GM23248 (cell line): ENCODE data around the gene JUP. TPM values are rescaled to one million over a fixed set of nuclear protein-coding genes. Genes with fewer than 3 reads are reported as not detected.

Source experiments
- DNase-seq: peaks from one replicate; pipeline ENCODE4 v3.0.0-alpha.2; 2015
- H2AFZ ChIP-seq: fragments of 200-600 bp; sonication (generic); 2 replicates; pipeline ENCODE4 v1.6.1; 2016; ENCODE audit warnings: antibody characterized with exemption
- H3F3A ChIP-seq: fragments of 200-600 bp; sonication (generic); 2 replicates; pipeline ENCODE4 v1.6.1; 2016; ENCODE audit warnings: mild to moderate bottlenecking, antibody characterized with exemption, mixed run types; ENCODE audit not compliant: insufficient read depth
- H3K27ac ChIP-seq: fragments of 200-600 bp; sonication (generic); 2 replicates; pipeline ENCODE4 v1.5.1; 2016; ENCODE audit warnings: mild to moderate bottlenecking
- H3K27me3 ChIP-seq: fragments of 200-600 bp; sonication (generic); replicated peaks from 2 replicates; pipeline ENCODE4 v1.6.1; 2016; ENCODE audit warnings: mild to moderate bottlenecking; ENCODE audit not compliant: insufficient read depth
- H3K36me3 ChIP-seq: fragments of 200-600 bp; sonication (generic); 2 replicates; pipeline ENCODE4 v1.6.1; 2016; ENCODE audit warnings: low read depth, mild to moderate bottlenecking
- H3K4me1 ChIP-seq: fragments of 200-600 bp; sonication (generic); 2 replicates; pipeline ENCODE4 v1.6.1; 2016; ENCODE audit warnings: mild to moderate bottlenecking; ENCODE audit not compliant: insufficient read depth
- H3K4me2 ChIP-seq: fragments of 200-600 bp; sonication (generic); one replicate; pipeline ENCODE4 v1.6.1; 2016; ENCODE audit warnings: mild to moderate bottlenecking; ENCODE audit not compliant: unreplicated experiment
- H3K4me3 ChIP-seq: fragments of 200-600 bp; sonication (generic); 2 replicates; pipeline ENCODE4 v1.5.1; 2016; ENCODE audit warnings: mild to moderate bottlenecking
- H3K79me2 ChIP-seq: fragments of 200-600 bp; sonication (generic); 2 replicates; pipeline ENCODE4 v1.6.1; 2016; ENCODE audit warnings: mild to moderate bottlenecking; ENCODE audit not compliant: insufficient read depth
- H3K9ac ChIP-seq: fragments of 200-600 bp; sonication (generic); 2 replicates; pipeline ENCODE4 v1.6.1; 2016; ENCODE audit warnings: mild to moderate bottlenecking
- H3K9me2 ChIP-seq: fragments of 200-600 bp; sonication (generic); 2 replicates; pipeline ENCODE4 v1.6.1; 2016; ENCODE audit warnings: mixed run types, mild to moderate bottlenecking, moderate library complexity; ENCODE audit not compliant: insufficient read depth
- H3K9me3 ChIP-seq: fragments of 200-600 bp; sonication (generic); one replicate; pipeline ENCODE4 v1.6.1; 2017; ENCODE audit warnings: low read depth
- H4K20me1 ChIP-seq: fragments of 200-600 bp; sonication (generic); 2 replicates; pipeline ENCODE4 v1.6.0; 2016; ENCODE audit not compliant: insufficient read depth
- EZH2 ChIP-seq: fragments of 200-600 bp; sonication (generic); IDR thresholded peaks from 2 replicates; pipeline ENCODE4 v1.6.1; 2018; ENCODE audit warnings: antibody characterized with exemption, mild to moderate bottlenecking; ENCODE audit not compliant: insufficient read depth, poor library complexity, severe bottlenecking
- EZH2phosphoT487 ChIP-seq: fragments of 200-600 bp; sonication (generic); IDR thresholded peaks from 2 replicates; pipeline ENCODE4 v1.6.1; 2018; ENCODE audit warnings: antibody characterized with exemption, moderate library complexity, mild to moderate bottlenecking, low read depth; ENCODE audit not compliant: insufficient read depth
- WGBS, 2 experiments: methylation state at CpG; one replicate each; pipeline ENCODE4 v1.1.6; 2015 to 2017; ENCODE audit warnings: low lambda C conversion rate in 2 of 2, low coverage in 1 of 2; ENCODE audit errors: missing lambda C conversion rate in 2 of 2; 5-methylcytosine and 5-hydroxymethylcytosine counted together
- in situ Hi-C: fragments of 300-500 bp; cut with MboI; formaldehyde crosslinking; loops from 2 replicates; pipeline ENCODE4 v1.15.0; 2020
- polyA plus RNA-seq: library from polyadenylated mRNA; unstranded; fragments of >200 nt; fragmentation: Nextera tagmentation; extraction: Ambion mirVana; gene quantifications from 2 replicates; pipeline ENCODE4 v1.2.1, GENCODE V29; 2016
- total RNA-seq: library from RNA; depleted of rRNA; stranded (reverse); fragments of >200 nt; shearing (Covaris generic); gene quantifications from 2 replicates; pipeline ENCODE4 v1.2.3, GENCODE V29; 2014

JUP gene
- total and polyA plus RNA-seq, 2 experiments from 2014 or later = 2.3 to 3.6 TPM

DNA sequence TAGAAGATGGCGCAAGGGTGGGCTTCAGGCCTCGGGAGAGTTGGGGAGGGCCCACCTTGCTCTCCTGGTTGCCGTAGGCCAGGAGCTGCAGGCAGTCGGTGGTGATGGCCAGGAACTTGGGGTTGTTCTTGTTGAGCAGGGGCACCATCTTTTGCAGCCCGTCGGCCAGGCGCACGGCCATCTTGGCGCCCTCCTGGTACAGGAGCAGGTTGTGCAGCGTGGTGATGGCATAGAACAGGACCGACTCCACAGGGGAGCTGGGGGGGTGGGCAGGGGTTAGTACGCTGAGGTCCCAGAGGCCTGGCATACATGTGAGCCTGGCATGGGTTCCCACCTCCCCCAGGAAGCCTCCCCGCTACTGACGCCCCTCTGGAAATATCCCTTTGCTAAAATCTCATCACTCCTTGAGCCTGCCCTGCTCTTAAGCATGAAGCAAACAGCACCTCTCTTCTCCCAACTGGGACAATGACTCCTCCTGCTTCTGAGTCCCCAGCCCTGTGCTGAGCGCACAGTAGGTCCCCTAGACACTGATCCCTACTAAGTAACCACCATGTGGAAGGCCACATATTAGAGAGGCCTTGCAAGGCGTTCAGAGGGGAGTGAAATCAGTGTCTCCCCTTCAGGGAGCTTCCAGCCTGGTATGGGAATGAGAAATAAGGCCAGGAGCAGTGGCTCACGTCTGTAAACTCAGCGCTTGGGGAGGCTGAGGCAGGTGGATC, 19.0 kb downstream of the JUP start:
- H3K9me3 ChIP-seq = no peaks in the 10 kb centered on the region
- H3K9me2 ChIP-seq = no peaks in the 10 kb centered on the region
- H3K4me3 ChIP-seq = no peak overlapping the region
- H3F3A ChIP-seq = no peaks in the 10 kb centered on the region
- no peaks in the 10 kb centered on the region for H3K36me3 ChIP-seq
- in situ Hi-C loops = no loop called here
- H3K4me2 ChIP-seq = no peak overlapping the region
- H3K27me3 ChIP-seq = no peaks in the 10 kb centered on the region
- no peak for TF ChIP-seq EZH2phosphoT487
- TF ChIP-seq EZH2 = no peak
- no peak overlapping the region for H2AFZ ChIP-seq
- H3K9ac ChIP-seq = no peak overlapping the region
- no peaks in the 10 kb centered on the region for H3K4me1 ChIP-seq
- DNase-seq = no peak
- H3K27ac ChIP-seq = no peak overlapping the region
- no peaks in the 10 kb centered on the region for H4K20me1 ChIP-seq
- 83 to 89% methylated on average over 15 to 17 of the region's 18 CpGs for WGBS, 2 experiments
- H3K79me2 ChIP-seq = no peaks in the 10 kb centered on the region

DNA sequence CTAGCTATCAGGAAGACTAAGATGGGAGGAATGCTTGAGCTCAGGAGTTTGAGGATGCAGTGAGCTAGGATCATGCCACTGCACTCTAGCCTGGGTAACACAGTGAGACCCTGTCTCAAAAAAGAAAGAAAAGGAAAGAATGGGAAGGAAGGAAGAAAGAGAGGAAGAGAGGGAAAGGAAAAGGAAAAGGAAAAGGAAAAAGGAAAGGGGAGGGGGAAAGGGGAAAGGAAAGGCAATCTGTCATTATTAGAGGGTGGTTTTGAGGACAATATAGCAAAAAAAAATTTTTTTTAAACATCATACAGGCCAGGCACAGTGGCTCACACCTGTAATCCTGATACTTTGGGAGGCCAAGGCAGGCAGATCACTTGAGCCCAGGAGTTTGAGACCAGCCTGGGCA, 20.4 kb downstream of the JUP start:
- DNase-seq = no peak
- TF ChIP-seq EZH2 (no peak), EZH2phosphoT487 (no peak)
- in situ Hi-C loops = no loop called here

GRCh38 chr17:41763327-41763726, 23.2 kb downstream of the JUP start:
- Histone ChIP-seq H3K4me1 (no peaks in the 10 kb centered on the region), H3K4me2 (no peak overlapping the region), H3K4me3 (no peak overlapping the region), H3K36me3 (no peaks in the 10 kb centered on the region), H3K9me3 (no peaks in the 10 kb centered on the region), H3K9ac (no peak overlapping the region), H3K9me2 (no peaks in the 10 kb centered on the region), H2AFZ (no peak overlapping the region), H4K20me1 (no peaks in the 10 kb centered on the region), H3F3A (no peaks in the 10 kb centered on the region), H3K27me3 (no peaks in the 10 kb centered on the region), H3K27ac (no peak overlapping the region), H3K79me2 (no peaks in the 10 kb centered on the region)
- WGBS, 2 experiments = 75 to 83% methylated on average over 8 of the region's 8 CpGs
- TF ChIP-seq EZH2 (no peak), EZH2phosphoT487 (no peak)
- no peak for DNase-seq
- in situ Hi-C loops = no loop called here

More for the DNA sequence above, 20.4 kb downstream of the JUP start:
- Histone ChIP-seq H2AFZ (no peak overlapping the region), H3K9me2 (no peaks in the 10 kb centered on the region), H3K36me3 (no peaks in the 10 kb centered on the region), H3K4me2 (no peak overlapping the region), H3K9ac (no peak overlapping the region), H3K9me3 (no peaks in the 10 kb centered on the region), H3K27ac (no peak overlapping the region), H3K4me3 (no peak overlapping the region), H3F3A (no peaks in the 10 kb centered on the region), H4K20me1 (no peaks in the 10 kb centered on the region), H3K27me3 (no peaks in the 10 kb centered on the region), H3K79me2 (no peaks in the 10 kb centered on the region), H3K4me1 (no peaks in the 10 kb centered on the region)

DNA sequence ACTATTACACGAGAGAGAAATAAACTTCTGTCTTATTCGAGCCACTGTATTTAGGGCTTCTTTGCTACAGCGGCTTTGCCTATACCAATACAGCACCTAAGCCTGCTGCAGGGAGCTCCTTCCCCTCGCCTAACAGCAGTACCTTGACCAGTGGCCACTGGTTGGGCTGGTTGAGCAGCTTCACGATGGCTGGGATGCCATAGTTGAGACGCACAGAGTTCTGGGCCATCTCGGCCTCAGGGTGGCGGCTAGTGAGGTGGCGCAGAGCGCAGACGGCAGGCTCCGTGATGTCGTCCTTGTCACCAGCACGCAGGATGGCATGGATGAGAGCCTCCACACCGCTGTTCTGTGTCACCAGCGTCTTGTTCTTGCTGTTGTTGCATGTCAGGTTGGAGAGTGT, 23.7 kb downstream of the JUP start:
- Histone ChIP-seq H3K27ac (no peak overlapping the region), H3K4me2 (no peak overlapping the region), H3K27me3 (no peaks in the 10 kb centered on the region), H3K79me2 (no peaks in the 10 kb centered on the region), H2AFZ (no peak overlapping the region), H3F3A (no peaks in the 10 kb centered on the region), H3K9me2 (no peaks in the 10 kb centered on the region), H3K4me1 (no peaks in the 10 kb centered on the region), H3K9me3 (no peaks in the 10 kb centered on the region), H4K20me1 (no peaks in the 10 kb centered on the region), H3K36me3 (no peaks in the 10 kb centered on the region), H3K4me3 (no peak overlapping the region), H3K9ac (no peak overlapping the region)
- no peak for DNase-seq
- no peak for TF ChIP-seq EZH2phosphoT487
- no peak for TF ChIP-seq EZH2
- in situ Hi-C loops = no loop called here
- 92 to 93% methylated on average over 16 of the region's 16 CpGs for WGBS, 2 experiments

- no peak overlapping the region for H3K4me2 ChIP-seq
- H3K9ac ChIP-seq = no peak overlapping the region
- no peaks in the 10 kb centered on the region for H4K20me1 ChIP-seq
- H3K27ac ChIP-seq = no peak overlapping the region
- H3K9me3 ChIP-seq = no peaks in the 10 kb centered on the region
- no peak for DNase-seq
- no peaks in the 10 kb centered on the region for H3F3A ChIP-seq
- no peaks in the 10 kb centered on the region for H3K79me2 ChIP-seq
- H3K36me3 ChIP-seq = no peaks in the 10 kb centered on the region
- in situ Hi-C loops = no loop called here
- no peaks in the 10 kb centered on the region for H3K27me3 ChIP-seq
- H3K4me1 ChIP-seq = no peaks in the 10 kb centered on the region
- no peaks in the 10 kb centered on the region for H3K9me2 ChIP-seq
- no peak overlapping the region for H3K4me3 ChIP-seq
- TF ChIP-seq EZH2 (no peak), EZH2phosphoT487 (no peak)
- 85 to 89% methylated on average over 6 of the region's 6 CpGs for WGBS, 2 experiments
- H2AFZ ChIP-seq = no peak overlapping the region
Observed at GRCh38 chr17:41762391-41762790, 24.1 kb downstream of the JUP start.
